Erythroblast (primary cell): Measurements from ENCODE around the gene CCDC8.
"Not testable (repeated sequence)": the region's sequence is repeated elsewhere in the genome, so short reads cannot be mapped to it uniquely, and the experiment has no call there.

Source experiments
- DNase-seq, 2 experiments: peaks; one replicate each; lab custom pipeline; 2025; lab: John Stamatoyannopoulos, UW
- GATA1 ChIP-seq: IDR thresholded peaks from 2 replicates; pipeline ENCODE4 v1.6.1; 2011; ENCODE audit warnings: low read depth, mild to moderate bottlenecking, control low read depth, low read length, moderate library complexity
- POLR2A ChIP-seq: IDR thresholded peaks from 2 replicates; pipeline ENCODE4 v1.6.1; 2011; ENCODE audit warnings: mild to moderate bottlenecking, low read length

CCDC8 gene

DNA sequence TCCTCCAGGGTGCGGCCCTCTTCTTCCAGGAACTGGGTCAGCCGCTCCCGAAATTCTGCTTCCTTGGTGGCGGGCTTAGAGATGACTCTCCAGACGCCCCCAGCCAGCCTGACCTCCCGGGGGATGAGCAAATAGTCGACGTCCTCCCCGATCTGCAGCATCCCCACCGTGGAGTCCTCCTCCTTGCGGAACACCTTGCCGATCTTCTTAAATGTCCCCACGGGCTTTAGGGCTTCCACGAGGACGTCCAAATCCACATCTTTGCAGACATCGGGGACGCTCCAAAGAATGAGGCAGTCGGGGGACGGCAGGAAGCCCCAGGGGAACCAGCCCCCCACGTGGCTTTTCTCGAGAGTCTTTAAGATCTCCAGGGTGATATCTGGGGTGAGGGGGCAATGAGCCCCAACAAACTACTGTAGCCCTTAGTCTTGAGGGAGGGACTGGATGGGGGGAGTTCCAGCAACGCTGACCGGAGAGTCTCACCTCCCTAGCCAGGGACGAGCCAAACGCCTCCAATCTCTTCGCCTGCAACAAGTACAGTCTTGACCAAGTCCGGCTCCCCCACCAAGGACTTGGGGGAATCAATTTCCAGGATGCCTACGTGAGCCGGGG is 608 bp downstream of the CCDC8 start:
- no peak for DNase-seq

DNA sequence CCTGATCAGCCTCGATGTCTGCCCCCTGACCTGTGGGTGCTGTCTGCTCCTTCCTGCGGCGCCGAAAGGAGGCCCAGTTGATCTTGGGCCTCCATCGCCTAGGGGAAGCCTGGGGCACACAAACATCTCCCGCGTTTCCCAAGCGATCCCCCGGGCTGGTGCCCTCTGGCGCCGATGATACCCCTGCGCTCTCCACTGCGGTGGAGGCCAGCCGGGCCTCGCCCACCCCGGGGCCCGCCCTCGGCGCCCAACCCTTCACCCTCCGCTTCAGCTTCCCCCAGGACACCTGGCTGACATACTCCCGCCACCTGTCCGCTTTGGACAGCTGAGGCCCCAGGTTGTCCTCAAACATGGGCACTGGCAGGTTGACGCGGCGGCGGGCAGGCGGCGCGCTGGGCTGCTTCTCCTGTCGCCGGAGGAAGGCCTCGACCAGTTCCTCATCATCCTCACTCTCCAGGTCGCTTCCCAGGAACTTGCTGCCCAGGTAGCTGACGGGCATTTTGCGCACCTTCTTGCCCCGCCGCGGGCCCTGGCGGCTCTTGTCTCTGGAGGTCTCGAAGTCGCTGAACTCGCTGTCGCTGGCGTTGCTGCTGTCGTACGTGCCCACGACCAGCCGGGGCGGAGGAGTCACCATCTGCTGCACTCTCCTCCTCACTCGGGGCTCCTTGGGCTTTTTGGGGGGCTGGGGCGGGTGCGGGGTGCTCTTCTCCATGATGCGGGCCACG is 1.3 kb downstream of the CCDC8 start:
- TF ChIP-seq GATA1 = no peak
- no peak for TF ChIP-seq POLR2A
- DNase-seq = no peak

More for the DNA sequence above, 608 bp downstream of the CCDC8 start:
- TF ChIP-seq GATA1 (no peak), POLR2A (no peak)

DNA sequence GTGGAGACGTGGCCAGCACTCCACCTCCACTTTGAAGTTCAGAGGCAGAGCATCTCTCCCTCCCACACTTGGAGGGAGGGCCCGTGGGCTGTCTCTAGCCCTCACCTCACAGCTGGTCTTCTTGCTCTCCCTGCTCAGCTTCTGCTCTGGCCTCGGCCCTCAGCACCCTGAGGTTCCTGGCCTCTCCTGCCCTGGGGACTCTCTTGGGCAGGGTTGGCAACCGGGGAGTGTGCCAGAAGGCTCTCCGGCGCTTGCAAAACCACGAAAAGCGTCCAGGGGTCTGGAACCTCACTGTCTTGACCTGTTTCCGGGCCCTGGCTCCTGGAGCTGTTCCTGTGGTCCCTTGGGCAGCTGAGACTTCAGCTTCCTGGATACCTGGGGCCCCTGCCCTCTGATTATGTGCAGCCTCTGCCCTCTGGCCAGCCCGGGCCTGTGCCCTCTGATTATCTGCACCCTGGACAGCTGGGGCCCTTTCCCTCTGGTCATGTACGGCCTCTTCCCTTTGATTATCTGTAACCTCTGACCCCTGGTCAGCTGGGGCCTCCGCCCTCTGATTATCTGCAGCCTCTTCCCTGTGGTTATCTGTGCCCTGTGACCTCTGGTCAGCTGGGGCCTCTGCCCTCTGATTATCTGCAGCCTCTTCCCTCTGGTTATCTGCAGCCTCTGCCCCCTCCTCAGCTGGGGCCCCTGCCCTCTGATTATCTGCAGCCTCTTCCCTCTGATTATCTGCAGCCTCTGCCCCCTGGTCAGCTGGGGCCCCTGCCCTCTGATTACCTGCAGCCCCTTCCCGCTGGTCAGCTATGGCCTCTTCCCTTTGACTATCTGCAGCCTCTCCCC is 2.1 kb downstream of the CCDC8 start:
- TF ChIP-seq GATA1 (no peak), POLR2A (no peak)
- no peak for DNase-seq

DNA sequence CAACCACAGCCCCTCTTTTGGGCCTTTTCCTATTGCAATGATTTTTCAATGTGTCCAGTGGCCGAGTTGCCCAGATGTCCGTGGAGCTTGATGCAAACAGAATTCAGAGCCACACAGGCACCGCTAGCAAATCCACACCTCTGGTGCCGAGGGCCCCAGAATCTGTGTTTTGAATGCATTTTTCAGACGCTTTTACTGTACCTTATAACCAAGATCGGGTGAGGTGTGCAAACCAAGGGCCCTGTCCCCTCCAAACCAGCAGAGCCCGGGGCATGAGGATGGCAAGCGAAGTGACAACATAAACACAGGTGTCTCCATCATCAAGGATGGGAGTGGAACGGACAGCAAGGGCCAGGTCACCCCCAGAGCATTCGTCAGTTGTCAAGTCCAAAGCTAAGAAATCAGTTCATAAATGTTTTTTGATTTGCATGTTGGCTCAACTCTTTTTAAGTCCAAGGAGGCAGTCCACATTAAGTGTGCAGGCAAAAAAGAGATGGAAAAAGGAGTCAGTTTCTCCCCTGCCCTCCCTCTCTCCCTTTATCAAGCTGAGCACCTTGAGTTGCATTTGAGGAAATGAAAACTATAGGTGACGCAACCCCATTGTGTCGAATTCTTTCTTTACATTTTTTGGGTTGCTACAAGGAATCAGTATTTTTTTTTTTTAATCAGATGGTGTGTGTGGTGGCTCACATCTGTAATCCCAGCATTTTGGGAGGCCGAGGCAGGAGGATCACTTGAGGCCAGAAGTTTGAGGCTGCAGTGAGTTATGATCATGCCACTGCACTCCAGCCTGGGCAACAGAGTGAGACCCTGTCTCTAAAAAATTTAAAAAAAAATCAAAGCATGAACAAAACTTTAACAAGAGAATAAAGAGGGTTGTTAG is 2.9 kb downstream of the CCDC8 start:
- DNase-seq = no peak
- TF ChIP-seq GATA1 = no peak
- TF ChIP-seq POLR2A = no peak

DNA sequence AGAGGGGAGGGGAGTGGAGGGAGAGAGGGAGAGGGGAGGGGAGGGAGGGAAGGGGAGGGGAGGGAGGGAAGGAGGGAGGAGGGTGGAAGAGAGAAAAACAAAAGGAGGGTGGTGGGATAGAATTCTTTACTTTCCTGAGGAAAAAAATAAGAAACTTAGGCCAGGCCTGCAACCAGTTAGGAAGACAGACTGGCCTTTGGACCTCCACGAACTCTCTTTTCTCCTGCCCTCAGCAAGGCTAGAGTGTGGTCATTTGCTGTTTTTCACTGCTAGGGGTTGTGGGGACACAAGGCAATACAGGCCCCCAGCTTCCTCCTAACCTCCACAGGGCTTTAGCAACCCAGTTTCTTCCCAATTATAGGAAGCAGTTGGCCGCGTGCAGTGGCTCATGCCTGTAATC is 4.2 kb downstream of the CCDC8 start:
- no peak for DNase-seq
- TF ChIP-seq POLR2A = no peak
- no peak for TF ChIP-seq GATA1

DNA sequence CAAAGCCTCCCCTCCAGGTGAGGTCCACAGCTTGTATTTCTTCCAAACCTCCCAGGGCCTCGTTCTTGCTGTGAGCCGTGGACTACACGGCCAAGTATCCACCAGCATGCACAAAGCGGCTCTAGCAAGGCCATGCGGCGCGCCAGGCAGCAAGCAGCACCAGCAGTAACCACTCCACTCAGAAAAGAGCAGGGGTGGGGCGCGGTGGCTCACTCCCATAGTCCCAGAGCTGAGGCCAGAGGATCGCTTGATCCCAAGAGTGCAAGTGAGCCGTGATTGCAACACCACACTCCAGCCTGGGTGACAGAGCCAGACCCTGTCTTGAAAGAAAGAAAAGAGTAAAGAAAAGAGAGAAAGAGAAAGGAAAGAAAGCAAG is 4.7 kb downstream of the CCDC8 start:
- no peak for DNase-seq
- TF ChIP-seq POLR2A = no peak
- TF ChIP-seq GATA1 = no peak

DNA sequence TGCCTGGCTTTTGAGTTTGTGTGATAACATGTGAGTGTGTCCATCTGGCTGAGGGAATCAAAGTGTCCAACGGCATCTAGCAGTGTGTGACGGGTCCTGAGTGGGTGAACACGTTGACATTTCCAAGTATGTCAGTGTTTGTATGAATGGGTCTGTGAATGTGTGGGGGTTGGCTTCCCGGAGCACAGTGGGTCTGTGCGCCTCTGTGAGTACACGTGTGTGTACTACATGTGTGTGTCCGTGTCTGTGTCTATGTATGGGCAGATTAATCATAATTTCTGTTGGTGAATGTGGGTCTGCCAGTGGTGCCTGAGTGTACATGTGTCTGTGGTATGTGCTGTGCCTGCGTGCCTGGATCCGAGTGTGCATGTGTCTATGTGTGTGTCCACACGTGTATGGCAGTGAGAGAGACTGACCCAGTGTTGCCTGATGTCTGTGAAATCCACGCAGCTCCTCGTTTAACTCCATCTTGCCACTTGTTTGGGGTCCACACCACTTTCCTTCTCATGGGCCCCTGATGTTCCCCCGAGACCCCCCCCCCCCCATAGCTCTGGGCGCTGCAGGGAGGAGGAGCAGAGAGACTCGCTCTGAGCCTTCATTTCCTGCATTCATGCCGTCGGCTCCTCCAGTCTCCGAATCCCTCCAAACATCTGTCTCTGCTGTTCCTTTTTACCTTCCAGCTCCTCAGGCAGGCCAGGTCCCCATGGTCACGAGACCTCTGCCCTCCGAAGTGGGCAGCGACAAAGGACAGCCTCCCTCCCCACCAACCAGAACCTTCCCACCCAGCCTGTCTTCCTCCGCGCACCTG is 5.3 kb downstream of the CCDC8 start:
- TF ChIP-seq GATA1 (no peak), POLR2A (no peak)
- no peak for DNase-seq

DNA sequence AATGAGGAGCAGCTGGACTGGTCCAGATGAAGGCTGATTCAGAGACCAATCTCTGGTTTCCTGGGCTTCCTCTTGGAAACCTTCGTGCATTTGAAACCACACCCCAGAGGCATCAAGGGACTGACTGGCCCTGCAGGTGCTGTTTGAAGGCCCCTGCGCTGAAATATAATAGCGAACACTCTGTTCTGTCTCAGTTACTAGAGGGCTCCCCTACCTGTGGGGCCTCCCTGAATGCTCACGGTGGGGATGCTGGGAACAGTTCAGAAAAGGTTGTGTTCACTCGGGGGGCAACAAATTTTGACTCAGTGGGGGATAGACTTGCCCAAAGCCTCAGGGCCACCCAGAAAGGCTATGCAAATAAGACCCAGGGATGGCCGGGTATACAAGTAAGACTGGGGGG is 6.4 kb downstream of the CCDC8 start:
- DNase-seq = no peak
- TF ChIP-seq POLR2A = no peak

DNA sequence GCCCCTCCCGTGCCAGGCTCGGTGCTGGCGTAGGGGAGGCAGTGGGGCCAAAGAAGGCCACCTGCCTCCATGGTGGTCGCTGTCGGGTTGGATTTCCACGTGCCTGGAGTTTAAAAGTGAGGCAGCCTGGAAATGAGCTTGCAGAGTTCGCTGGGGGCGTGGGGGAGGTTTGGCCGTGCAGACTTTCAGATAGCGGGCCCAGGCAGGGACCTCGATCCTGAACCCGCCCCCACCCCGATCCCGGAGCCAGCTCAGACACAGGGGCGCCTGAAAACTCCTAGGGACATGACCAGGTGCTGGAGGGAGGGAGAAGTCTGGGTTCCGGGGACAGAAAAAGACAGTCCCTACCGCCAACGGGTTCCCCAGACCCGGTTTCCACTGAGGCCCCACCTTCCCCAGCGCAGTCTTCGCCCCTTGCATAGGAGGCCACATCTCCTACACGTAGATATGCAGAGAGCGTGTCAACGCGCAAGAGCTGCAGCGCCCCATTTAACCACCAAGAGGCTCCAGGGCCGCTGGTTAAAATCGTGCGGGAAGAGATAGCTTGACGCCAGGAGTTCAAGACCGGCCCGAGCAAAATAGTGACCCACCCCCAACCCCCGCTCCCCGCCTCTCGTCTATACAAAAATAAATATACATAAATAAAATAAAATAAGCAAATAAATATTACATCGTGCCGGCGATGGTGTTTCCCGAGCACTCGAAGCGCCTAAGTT is 8.5 kb downstream of the CCDC8 start:
- DNase-seq = peak in 1 of 2 experiments; percentile 36
- no peak for TF ChIP-seq POLR2A
- no peak for TF ChIP-seq GATA1

DNA sequence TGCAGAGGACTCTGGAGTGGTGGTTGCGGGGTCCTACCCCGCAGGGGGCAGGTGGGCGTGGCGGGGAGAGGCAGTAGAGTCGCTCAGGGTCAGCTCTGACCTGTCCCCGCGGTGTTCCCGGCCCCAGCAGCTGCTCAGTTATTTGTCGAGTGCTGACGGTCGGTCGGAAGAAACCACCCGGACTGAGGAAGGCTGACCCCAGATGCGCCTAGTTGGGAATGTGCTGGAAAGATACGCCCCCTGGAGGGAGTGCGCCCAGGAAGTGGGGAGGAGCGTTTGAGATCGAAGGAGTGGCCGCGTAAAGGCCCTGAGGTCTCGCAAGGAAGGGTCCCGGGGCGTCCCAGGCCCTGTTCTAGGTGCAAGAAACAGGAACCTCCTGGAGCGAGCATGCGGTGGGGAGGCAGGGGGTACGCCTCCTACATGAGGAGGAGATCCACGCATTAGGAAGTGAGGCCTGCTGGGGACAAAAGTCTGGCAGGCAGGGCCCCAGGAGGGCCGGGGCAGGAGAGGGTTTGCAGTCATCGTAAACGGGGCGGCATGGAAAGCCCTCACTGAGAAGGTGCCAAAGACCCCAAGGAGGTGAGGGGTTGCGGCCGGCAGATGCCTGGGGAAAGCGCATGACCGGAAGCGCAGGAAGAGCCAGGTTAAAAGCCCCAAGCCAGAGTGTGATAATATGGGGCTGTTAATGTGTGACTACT is 9.2 kb downstream of the CCDC8 start:
- no peak for TF ChIP-seq GATA1
- TF ChIP-seq POLR2A = no peak
- DNase-seq = no peak

DNA sequence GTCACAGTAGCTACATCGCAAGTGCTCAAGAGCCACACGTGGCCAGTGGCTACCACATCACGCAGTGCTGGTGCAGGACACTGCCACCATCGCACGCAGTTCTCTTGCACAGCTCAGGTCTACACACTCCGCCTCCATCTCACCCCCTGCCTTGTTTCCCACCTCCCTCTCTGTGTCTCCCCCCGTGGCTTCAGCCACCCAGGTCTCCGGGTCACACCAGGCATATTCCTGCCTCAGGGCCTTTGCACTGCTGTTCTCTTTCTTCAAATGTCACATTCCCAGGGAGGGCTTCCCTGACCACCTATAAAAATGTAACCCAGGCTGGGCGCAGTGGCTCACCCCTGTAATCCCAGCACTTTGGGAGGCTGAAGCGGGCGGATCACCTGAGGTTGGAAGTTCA is 10.6 kb downstream of the CCDC8 start:
- TF ChIP-seq GATA1 (no peak), POLR2A (no peak)

DNA sequence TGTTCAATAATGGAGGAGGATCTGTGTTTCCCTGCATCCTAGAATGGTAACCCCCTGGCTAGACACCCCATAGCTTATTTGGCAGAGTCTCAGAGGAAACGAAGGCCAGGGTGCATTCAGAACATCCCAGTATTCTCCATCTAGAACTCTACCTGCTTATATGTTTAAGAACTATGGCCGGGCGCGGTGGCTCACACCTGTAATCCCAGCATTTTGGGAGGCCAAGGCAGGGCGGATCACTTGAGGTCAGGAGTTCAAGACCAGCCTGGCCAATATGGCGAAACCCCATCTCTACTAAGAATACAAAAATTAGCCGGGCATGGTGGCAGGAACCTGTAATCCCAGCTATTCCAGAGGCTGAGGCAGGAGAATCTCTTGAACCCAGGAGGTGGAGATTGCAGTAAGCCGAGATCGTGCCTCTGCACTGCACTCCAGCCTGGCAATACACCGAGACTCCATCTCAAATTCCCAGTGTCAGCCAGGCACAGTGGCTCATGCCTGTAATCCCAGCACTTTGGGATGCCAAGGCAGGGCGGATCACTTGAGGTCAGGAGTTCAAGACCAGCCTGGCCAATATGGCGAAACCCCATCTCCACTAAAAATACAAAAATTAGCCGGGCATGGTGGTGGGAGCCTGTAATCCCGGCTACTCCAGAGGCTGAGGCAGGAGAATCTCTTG is 15.4 kb downstream of the CCDC8 start:
- not testable (repeated sequence) for DNase-seq

More for the DNA sequence above, 10.6 kb downstream of the CCDC8 start:
- DNase-seq = no peak
